OCI-LY1 (cell line): ENCODE measurements around the gene NPAS3.

Experiments
- CTCF ChIP-seq: fragments of 200-600 bp; sonication (generic), shearing (Covaris generic); IDR thresholded peaks from 2 replicates; pipeline ENCODE4 v1.5.1; 2017; ENCODE audit warnings: mild to moderate bottlenecking, antibody characterized with exemption, low read length, moderate library complexity, mixed read lengths
- EZH2 ChIP-seq: fragments of 200-600 bp; sonication (generic), shearing (Covaris generic); IDR thresholded peaks from 2 replicates; pipeline ENCODE4 v1.8.0; 2017; ENCODE audit warnings: borderline replicate concordance, mixed run types, mild to moderate bottlenecking, antibody characterized with exemption, low read length, moderate library complexity, mixed read lengths

GRCh38 chr14:33532553-33532952 is 593.9 kb downstream of the NPAS3 start:
- TF ChIP-seq CTCF: no peak
- no peak for TF ChIP-seq EZH2
